GM23248 (cell line): ENCODE results near the gene FBXW7. TPM values are rescaled to one million over a fixed set of nuclear protein-coding genes. Genes with fewer than 3 reads are reported as not detected.
A peak's percentile ranks its signal among the peaks of the same experiment; 100 is the strongest.

ENCODE experiments used
- DNase-seq: peaks from one replicate; pipeline ENCODE4 v3.0.0-alpha.2; 2015
- H2AFZ ChIP-seq: fragments of 200-600 bp; sonication (generic); 2 replicates; pipeline ENCODE4 v1.6.1; 2016; ENCODE audit warnings: antibody characterized with exemption
- H3F3A ChIP-seq: fragments of 200-600 bp; sonication (generic); 2 replicates; pipeline ENCODE4 v1.6.1; 2016; ENCODE audit warnings: mild to moderate bottlenecking, antibody characterized with exemption, mixed run types; ENCODE audit not compliant: insufficient read depth
- H3K27ac ChIP-seq: fragments of 200-600 bp; sonication (generic); 2 replicates; pipeline ENCODE4 v1.5.1; 2016; ENCODE audit warnings: mild to moderate bottlenecking
- H3K27me3 ChIP-seq: fragments of 200-600 bp; sonication (generic); replicated peaks from 2 replicates; pipeline ENCODE4 v1.6.1; 2016; ENCODE audit warnings: mild to moderate bottlenecking; ENCODE audit not compliant: insufficient read depth
- H3K36me3 ChIP-seq: fragments of 200-600 bp; sonication (generic); 2 replicates; pipeline ENCODE4 v1.6.1; 2016; ENCODE audit warnings: low read depth, mild to moderate bottlenecking
- H3K4me1 ChIP-seq: fragments of 200-600 bp; sonication (generic); 2 replicates; pipeline ENCODE4 v1.6.1; 2016; ENCODE audit warnings: mild to moderate bottlenecking; ENCODE audit not compliant: insufficient read depth
- H3K4me2 ChIP-seq: fragments of 200-600 bp; sonication (generic); one replicate; pipeline ENCODE4 v1.6.1; 2016; ENCODE audit warnings: mild to moderate bottlenecking; ENCODE audit not compliant: unreplicated experiment
- H3K4me3 ChIP-seq: fragments of 200-600 bp; sonication (generic); 2 replicates; pipeline ENCODE4 v1.5.1; 2016; ENCODE audit warnings: mild to moderate bottlenecking
- H3K79me2 ChIP-seq: fragments of 200-600 bp; sonication (generic); 2 replicates; pipeline ENCODE4 v1.6.1; 2016; ENCODE audit warnings: mild to moderate bottlenecking; ENCODE audit not compliant: insufficient read depth
- H3K9ac ChIP-seq: fragments of 200-600 bp; sonication (generic); 2 replicates; pipeline ENCODE4 v1.6.1; 2016; ENCODE audit warnings: mild to moderate bottlenecking
- H3K9me2 ChIP-seq: fragments of 200-600 bp; sonication (generic); 2 replicates; pipeline ENCODE4 v1.6.1; 2016; ENCODE audit warnings: mixed run types, mild to moderate bottlenecking, moderate library complexity; ENCODE audit not compliant: insufficient read depth
- H3K9me3 ChIP-seq: fragments of 200-600 bp; sonication (generic); one replicate; pipeline ENCODE4 v1.6.1; 2017; ENCODE audit warnings: low read depth
- H4K20me1 ChIP-seq: fragments of 200-600 bp; sonication (generic); 2 replicates; pipeline ENCODE4 v1.6.0; 2016; ENCODE audit not compliant: insufficient read depth
- EZH2 ChIP-seq: fragments of 200-600 bp; sonication (generic); IDR thresholded peaks from 2 replicates; pipeline ENCODE4 v1.6.1; 2018; ENCODE audit warnings: antibody characterized with exemption, mild to moderate bottlenecking; ENCODE audit not compliant: insufficient read depth, poor library complexity, severe bottlenecking
- EZH2phosphoT487 ChIP-seq: fragments of 200-600 bp; sonication (generic); IDR thresholded peaks from 2 replicates; pipeline ENCODE4 v1.6.1; 2018; ENCODE audit warnings: antibody characterized with exemption, moderate library complexity, mild to moderate bottlenecking, low read depth; ENCODE audit not compliant: insufficient read depth
- WGBS, 2 experiments: methylation state at CpG; one replicate each; pipeline ENCODE4 v1.1.6; 2015 to 2017; ENCODE audit warnings: low lambda C conversion rate in 2 of 2, low coverage in 1 of 2; ENCODE audit errors: missing lambda C conversion rate in 2 of 2; 5-methylcytosine and 5-hydroxymethylcytosine counted together
- in situ Hi-C: fragments of 300-500 bp; cut with MboI; formaldehyde crosslinking; loops from 2 replicates; pipeline ENCODE4 v1.15.0; 2020
- polyA plus RNA-seq: library from polyadenylated mRNA; unstranded; fragments of >200 nt; fragmentation: Nextera tagmentation; extraction: Ambion mirVana; gene quantifications from 2 replicates; pipeline ENCODE4 v1.2.1, GENCODE V29; 2016
- total RNA-seq: library from RNA; depleted of rRNA; stranded (reverse); fragments of >200 nt; shearing (Covaris generic); gene quantifications from 2 replicates; pipeline ENCODE4 v1.2.3, GENCODE V29; 2014

The FBXW7 gene
- total and polyA plus RNA-seq, 2 experiments from 2014 or later, result 8.8 to 29.0 TPM

GRCh38 chr4:152331042-152331441, 204.8 kb downstream of the FBXW7 start:
- no peak overlapping the region for H3K9ac ChIP-seq
- in situ Hi-C loops, result no loop called here
- H4K20me1 ChIP-seq, result no peaks in the 10 kb centered on the region
- no peaks in the 10 kb centered on the region for H3K9me2 ChIP-seq
- no peak for DNase-seq
- H3K79me2 ChIP-seq, result peaks cover 7% of the 10 kb centered on the region; the same call in 1 of the 2 replicates
- H3K4me2 ChIP-seq, result no peak overlapping the region
- H3F3A ChIP-seq, result no peaks in the 10 kb centered on the region
- H2AFZ ChIP-seq, result no peak overlapping the region
- TF ChIP-seq EZH2 (no peak), EZH2phosphoT487 (no peak)
- H3K4me1 ChIP-seq, result peaks cover 16% of the 10 kb centered on the region
- H3K27me3 ChIP-seq, result no peaks in the 10 kb centered on the region
- WGBS, 2 experiments, result 80 to 86% methylated on average over 2 of the region's 2 CpGs
- H3K36me3 ChIP-seq, result peaks cover 39% of the 10 kb centered on the region
- no peak overlapping the region for H3K27ac ChIP-seq
- H3K9me3 ChIP-seq, result no peaks in the 10 kb centered on the region
- H3K4me3 ChIP-seq, result no peak overlapping the region

- peak overlapping the region; percentile 46 for H3K27ac ChIP-seq
- H2AFZ ChIP-seq, result no peak overlapping the region
- peak overlapping the region; percentile 30 for H3K4me2 ChIP-seq
- no peaks in the 10 kb centered on the region for H3K9me2 ChIP-seq
- TF ChIP-seq EZH2phosphoT487 (no peak), EZH2 (no peak)
- no peaks in the 10 kb centered on the region for H4K20me1 ChIP-seq
- H3K27me3 ChIP-seq, result no peaks in the 10 kb centered on the region
- H3K36me3 ChIP-seq, result peaks cover 52% of the 10 kb centered on the region
- H3K4me3 ChIP-seq, result no peak overlapping the region
- H3K9ac ChIP-seq, result no peak overlapping the region
- 39 to 42% methylated on average over 1 of the region's 1 CpG for WGBS, 2 experiments
- no peaks in the 10 kb centered on the region for H3K9me3 ChIP-seq
- peaks cover 16% of the 10 kb centered on the region for H3K4me1 ChIP-seq
- DNase-seq, result peak; percentile 81
- in situ Hi-C loops, result no loop called here
- H3K79me2 ChIP-seq, result no peaks in the 10 kb centered on the region
- H3F3A ChIP-seq, result no peaks in the 10 kb centered on the region
Measured at GRCh38 chr4:152328582-152328981, 207.3 kb downstream of the FBXW7 start.

- no peak for TF ChIP-seq EZH2phosphoT487
- no peak for TF ChIP-seq EZH2
- no peaks in the 10 kb centered on the region for H3K27me3 ChIP-seq
- H4K20me1 ChIP-seq, result no peaks in the 10 kb centered on the region
- H2AFZ ChIP-seq, result no peak overlapping the region
- H3K4me2 ChIP-seq, result no peak overlapping the region
- peak overlapping the region; percentile 46 for H3K27ac ChIP-seq
- peaks cover 52% of the 10 kb centered on the region for H3K36me3 ChIP-seq
- no peak overlapping the region for H3K4me3 ChIP-seq
- no peaks in the 10 kb centered on the region for H3K9me3 ChIP-seq
- WGBS, 2 experiments, result 98% methylated on average over 6 of the region's 6 CpGs
- peaks cover 16% of the 10 kb centered on the region for H3K4me1 ChIP-seq
- no peak for DNase-seq
- no peaks in the 10 kb centered on the region for H3K79me2 ChIP-seq
- no peaks in the 10 kb centered on the region for H3F3A ChIP-seq
- no peaks in the 10 kb centered on the region for H3K9me2 ChIP-seq
- no peak overlapping the region for H3K9ac ChIP-seq
- in situ Hi-C loops, result no loop called here
Measured at GRCh38 chr4:152327606-152328453, 208.1 kb downstream of the FBXW7 start.

GRCh38 chr4:152325831-152326230, 210.1 kb downstream of the FBXW7 start:
- no peaks in the 10 kb centered on the region for H3K9me3 ChIP-seq
- peaks cover 60% of the 10 kb centered on the region for H3K36me3 ChIP-seq
- no peaks in the 10 kb centered on the region for H3F3A ChIP-seq
- H3K4me1 ChIP-seq, result peaks cover 16% of the 10 kb centered on the region
- no peak overlapping the region for H3K4me2 ChIP-seq
- H3K79me2 ChIP-seq, result no peaks in the 10 kb centered on the region
- in situ Hi-C loops, result no loop called here
- no peak overlapping the region for H3K9ac ChIP-seq
- H3K4me3 ChIP-seq, result no peak overlapping the region
- no peaks in the 10 kb centered on the region for H3K27me3 ChIP-seq
- no peaks in the 10 kb centered on the region for H3K9me2 ChIP-seq
- no peaks in the 10 kb centered on the region for H4K20me1 ChIP-seq
- no peak overlapping the region for H2AFZ ChIP-seq
- no peak for DNase-seq
- H3K27ac ChIP-seq, result no peak overlapping the region
- TF ChIP-seq EZH2 (no peak), EZH2phosphoT487 (no peak)
- WGBS, 2 experiments, result 86 to 92% methylated on average over 5 of the region's 5 CpGs
